Lower lobe of right lung (tissue), 2 donors: ENCODE data around the gene GOLGA3. TPM values are rescaled to one million over a fixed set of nuclear protein-coding genes. Genes with fewer than 3 reads are reported as not detected.

Source experiments
- ATAC-seq, 2 donors: fragments of 200-7000 bp; cut with Tn5 transposase; one replicate each; pipeline ENCODE4 v1.9.1; 2020 to 2022; ENCODE audit warnings: mild to moderate bottlenecking in 2 of 2, moderate library complexity in 2 of 2
- DNase-seq: peaks from one replicate; pipeline ENCODE4 v3.0.0-alpha.2; 2020
- H3K27ac ChIP-seq: fragments of 200-600 bp; one replicate; pipeline ENCODE4 v1.8.0; 2022
- H3K27me3 ChIP-seq: fragments of 200-600 bp; one replicate; pipeline ENCODE4 v1.8.0; 2022; ENCODE audit warnings: low read depth
- H3K36me3 ChIP-seq: fragments of 200-600 bp; one replicate; pipeline ENCODE4 v1.8.0; 2022; ENCODE audit warnings: mild to moderate bottlenecking
- H3K4me1 ChIP-seq: fragments of 200-600 bp; one replicate; pipeline ENCODE4 v1.8.0; 2022
- H3K4me3 ChIP-seq: fragments of 200-600 bp; one replicate; pipeline ENCODE4 v1.8.0; 2022; ENCODE audit warnings: mild to moderate bottlenecking
- H3K9me3 ChIP-seq: fragments of 200-600 bp; one replicate; pipeline ENCODE4 v1.8.0; 2022
- intact Hi-C: fragments of 100-400 bp; cut with DNase I; formaldehyde crosslinking; loops from one replicate; pipeline ENCODE4 v1.11.0; 2022
- total RNA-seq: library from RNA; stranded (reverse); fragmentation: NEBNext Ultra II Directional; extraction: Animal tissue kit (Norgen Biotek cat#: 25700); gene quantifications from one replicate; pipeline ENCODE4 v1.2.1, GENCODE V29; 2021
- TF ChIP-seq, protein P1 (sequence below): fragments of 200-600 bp; IDR thresholded peaks from one replicate; pipeline ENCODE4 v1.8.0; 2022; ENCODE audit warnings: antibody characterized with exemption, mild to moderate bottlenecking
- donor health status: DM: no; HTN: yes; CAD: no; lungs with severe emphysema.

GOLGA3 gene
- total RNA-seq, 1 donor from 2014 or later = 59.7 TPM

DNA sequence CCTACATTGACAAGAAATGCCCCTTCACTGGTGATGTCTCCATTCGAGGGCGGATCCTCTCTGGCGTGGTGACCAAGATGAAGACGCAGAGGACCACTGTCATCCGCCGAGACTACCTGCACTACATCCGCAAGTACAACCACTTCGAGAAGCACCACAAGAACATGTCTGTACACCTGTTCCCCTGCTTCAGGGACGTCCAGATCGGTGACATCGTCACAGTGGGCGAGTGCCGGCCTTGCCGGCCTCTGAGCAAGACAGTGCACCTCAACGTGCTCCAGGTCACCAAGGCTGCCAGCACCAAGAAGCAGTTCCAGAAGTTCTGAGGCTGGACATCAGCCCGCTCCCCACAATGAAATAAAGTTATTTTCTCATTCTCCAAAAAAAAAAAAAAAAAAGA lies 2.8 kb downstream of the GOLGA3 start:
- H3K27ac ChIP-seq = no peak overlapping the region
- TF ChIP-seq, protein P1, sequence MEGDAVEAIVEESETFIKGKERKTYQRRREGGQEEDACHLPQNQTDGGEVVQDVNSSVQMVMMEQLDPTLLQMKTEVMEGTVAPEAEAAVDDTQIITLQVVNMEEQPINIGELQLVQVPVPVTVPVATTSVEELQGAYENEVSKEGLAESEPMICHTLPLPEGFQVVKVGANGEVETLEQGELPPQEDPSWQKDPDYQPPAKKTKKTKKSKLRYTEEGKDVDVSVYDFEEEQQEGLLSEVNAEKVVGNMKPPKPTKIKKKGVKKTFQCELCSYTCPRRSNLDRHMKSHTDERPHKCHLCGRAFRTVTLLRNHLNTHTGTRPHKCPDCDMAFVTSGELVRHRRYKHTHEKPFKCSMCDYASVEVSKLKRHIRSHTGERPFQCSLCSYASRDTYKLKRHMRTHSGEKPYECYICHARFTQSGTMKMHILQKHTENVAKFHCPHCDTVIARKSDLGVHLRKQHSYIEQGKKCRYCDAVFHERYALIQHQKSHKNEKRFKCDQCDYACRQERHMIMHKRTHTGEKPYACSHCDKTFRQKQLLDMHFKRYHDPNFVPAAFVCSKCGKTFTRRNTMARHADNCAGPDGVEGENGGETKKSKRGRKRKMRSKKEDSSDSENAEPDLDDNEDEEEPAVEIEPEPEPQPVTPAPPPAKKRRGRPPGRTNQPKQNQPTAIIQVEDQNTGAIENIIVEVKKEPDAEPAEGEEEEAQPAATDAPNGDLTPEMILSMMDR = no peak
- H3K27me3 ChIP-seq = no peaks in the 10 kb centered on the region
- no peaks in the 10 kb centered on the region for H3K9me3 ChIP-seq
- ATAC-seq (no peak), DNase-seq (no peak)
- intact Hi-C loops = no loop called here
- H3K36me3 ChIP-seq = peaks cover 58% of the 10 kb centered on the region
- H3K4me3 ChIP-seq = no peak overlapping the region
- H3K4me1 ChIP-seq = peaks cover 21% of the 10 kb centered on the region

DNA sequence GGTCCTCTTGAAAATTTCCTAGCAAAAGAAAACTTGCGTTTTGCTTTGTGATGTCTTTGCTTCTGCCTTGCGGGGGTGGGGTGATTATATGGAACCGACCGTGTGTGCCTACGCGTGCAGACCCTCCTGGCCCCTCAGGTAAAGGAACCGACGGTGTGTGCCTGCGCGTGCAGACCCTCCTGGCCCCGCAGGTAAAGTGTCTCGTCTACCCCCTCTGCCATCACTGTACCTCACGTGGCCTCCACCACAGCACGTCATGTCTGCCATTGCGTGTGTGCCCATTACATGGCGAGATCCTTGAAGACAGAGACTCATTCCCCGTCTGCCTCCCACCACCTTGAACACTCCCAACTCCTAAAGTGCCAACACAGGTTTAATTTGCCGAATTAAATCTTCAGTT lies 3.6 kb downstream of the GOLGA3 start:
- TF ChIP-seq, protein P1 = no peak
- Histone ChIP-seq H3K4me1 (peaks cover 21% of the 10 kb centered on the region), H3K27me3 (no peaks in the 10 kb centered on the region), H3K27ac (no peak overlapping the region), H3K4me3 (no peak overlapping the region), H3K36me3 (peaks cover 66% of the 10 kb centered on the region), H3K9me3 (no peaks in the 10 kb centered on the region)
- no peak for DNase-seq
- intact Hi-C loops = no loop called here
- no peak for ATAC-seq

DNA sequence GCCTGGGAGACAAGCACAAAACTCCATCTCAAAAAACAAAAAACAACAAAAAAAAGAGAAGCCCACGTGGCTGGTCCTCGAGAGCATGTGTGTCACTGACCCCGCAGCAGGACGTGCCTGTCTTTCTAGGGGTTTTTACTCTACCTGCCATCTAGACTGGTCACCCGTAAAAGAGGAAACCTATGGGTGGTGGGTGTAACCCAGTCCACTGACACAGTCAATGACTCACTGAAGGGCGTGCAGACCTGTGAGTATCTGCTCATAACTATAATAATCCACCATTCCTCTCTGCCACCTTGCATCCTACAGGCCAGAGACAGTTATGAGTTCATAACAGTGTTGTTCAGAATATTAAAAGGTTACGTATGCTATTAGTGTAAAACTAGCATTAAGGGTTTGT lies 4.6 kb downstream of the GOLGA3 start:
- intact Hi-C loops = no loop called here
- H3K4me3 ChIP-seq = no peak overlapping the region
- H3K27ac ChIP-seq = no peak overlapping the region
- TF ChIP-seq, protein P1 = no peak
- no peak for DNase-seq
- no peak for ATAC-seq
- peaks cover 21% of the 10 kb centered on the region for H3K4me1 ChIP-seq
- peaks cover 76% of the 10 kb centered on the region for H3K36me3 ChIP-seq
- no peaks in the 10 kb centered on the region for H3K27me3 ChIP-seq
- H3K9me3 ChIP-seq = no peaks in the 10 kb centered on the region

DNA sequence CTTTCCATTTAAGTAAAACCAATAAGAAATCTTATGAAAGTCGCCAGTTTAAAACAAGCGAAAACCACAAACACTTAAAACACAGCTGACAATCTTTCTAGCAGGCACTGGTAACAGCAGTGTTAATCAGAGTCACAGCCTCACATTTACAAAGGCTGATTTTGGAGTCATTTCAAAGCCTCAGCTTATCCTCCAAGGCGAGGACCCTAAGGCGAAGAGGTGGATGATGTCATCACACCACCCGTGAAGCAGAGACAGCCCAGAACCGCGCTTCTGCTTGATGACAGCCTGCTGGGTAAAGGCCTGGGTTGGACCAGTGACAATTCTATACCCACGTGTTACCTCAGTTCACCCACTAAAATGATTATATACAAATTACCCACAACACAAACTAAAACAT lies 10.1 kb downstream of the GOLGA3 start:
- H3K4me1 ChIP-seq = no peaks in the 10 kb centered on the region
- H3K4me3 ChIP-seq = no peak overlapping the region
- no peak for ATAC-seq
- no peaks in the 10 kb centered on the region for H3K9me3 ChIP-seq
- DNase-seq = no peak
- H3K36me3 ChIP-seq = peaks cover 86% of the 10 kb centered on the region
- H3K27me3 ChIP-seq = no peaks in the 10 kb centered on the region
- TF ChIP-seq, protein P1 = no peak
- H3K27ac ChIP-seq = no peak overlapping the region
- intact Hi-C loops = no loop called here

DNA sequence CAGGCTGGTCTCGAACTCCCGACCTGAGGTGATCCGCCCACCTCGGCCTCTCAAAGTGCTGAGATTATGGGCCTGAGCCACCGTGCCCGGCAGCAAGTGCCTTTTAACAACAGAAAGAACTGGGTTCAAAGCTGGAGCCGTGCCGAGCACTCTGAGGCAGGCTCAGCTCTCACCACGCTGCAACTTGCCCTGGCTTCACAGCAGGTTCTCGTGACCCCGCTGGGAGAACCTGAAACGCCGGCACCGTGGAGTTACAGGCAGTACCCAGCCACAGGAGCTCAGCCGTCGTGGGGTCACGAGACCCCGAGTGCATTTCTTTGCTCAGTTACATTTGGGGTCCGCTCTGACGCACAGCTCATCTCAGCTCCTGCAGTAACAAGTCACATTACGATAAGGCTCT lies 14.4 kb downstream of the GOLGA3 start:
- Histone ChIP-seq H3K9me3 (no peaks in the 10 kb centered on the region), H3K4me1 (no peaks in the 10 kb centered on the region), H3K27ac (no peak overlapping the region), H3K4me3 (no peak overlapping the region), H3K36me3 (peaks cover 83% of the 10 kb centered on the region), H3K27me3 (no peaks in the 10 kb centered on the region)
- TF ChIP-seq, protein P1 = no peak
- no peak for DNase-seq
- no peak for ATAC-seq
- intact Hi-C loops = no loop called here

- intact Hi-C loops = no loop called here
- H3K4me3 ChIP-seq = no peak overlapping the region
- H3K27me3 ChIP-seq = no peaks in the 10 kb centered on the region
- no peaks in the 10 kb centered on the region for H3K4me1 ChIP-seq
- H3K27ac ChIP-seq = no peak overlapping the region
- no peak for DNase-seq
- no peaks in the 10 kb centered on the region for H3K9me3 ChIP-seq
- no peak for ATAC-seq
- peaks cover 83% of the 10 kb centered on the region for H3K36me3 ChIP-seq
- TF ChIP-seq, protein P1 = no peak
Measured at GRCh38 chr12:132813443-132813842, 15.2 kb downstream of the GOLGA3 start.
